Heart left ventricle (tissue), 13 donors: ENCODE measurements around the gene C20orf202.

Experiments used
- POLR2A ChIP-seq, 2 donors: fragments of 450-650 bp; IDR thresholded peaks; one replicate each; pipeline ENCODE4 v1.6.1; 2017; ENCODE audit warnings: antibody characterized with exemption in 2 of 2, mild to moderate bottlenecking in 2 of 2, moderate library complexity in 2 of 2
- TF ChIP-seq, protein P1 (sequence below), 12 donors: fragments of 200-600 bp; sonication (generic) in 4 of 12; IDR thresholded peaks; one replicate each; pipeline versions ENCODE4 v1.5.0 to v1.8.0; 2018 to 2022; ENCODE audit warnings: antibody characterized with exemption in 12 of 12, mild to moderate bottlenecking in 5 of 12
- donor health status: ischemic (EF 13 %, LVEDD 7.1; RV severe dilation, severe dysfunction).
- donor health status: DM: no; HTN: yes; CAD: no.
- donor health status: DM: no; HTN: no; CAD: no.
- donor health status: ischemic (EF 25% LVEDD 6.9; RV normal size, moderate dysfunction).
- donor health status: ischemic (EF 25% LVEDD 5.7; RV mildly dilated, moderate dysfunction).
- donor health status: ischemic (EF 35%, LVEDD 5.7; RV mildly dilated, moderate dysfunction).
- donor health status: nonischemic (EF 11% LVEDD 7.7; RV severe dilation, severe dysfunction).
- donor health status: DM: yes; HTN: yes; CAD: no.
- donor health status: PGD.
- donor health status: ischemic (EF 29% LVEDD 5.4; RV normal size, mild dysfunction).
- donor health status: nonischemic (EF 23%, LVEDD 6.1; RV moderate dilation, normal function).

DNA sequence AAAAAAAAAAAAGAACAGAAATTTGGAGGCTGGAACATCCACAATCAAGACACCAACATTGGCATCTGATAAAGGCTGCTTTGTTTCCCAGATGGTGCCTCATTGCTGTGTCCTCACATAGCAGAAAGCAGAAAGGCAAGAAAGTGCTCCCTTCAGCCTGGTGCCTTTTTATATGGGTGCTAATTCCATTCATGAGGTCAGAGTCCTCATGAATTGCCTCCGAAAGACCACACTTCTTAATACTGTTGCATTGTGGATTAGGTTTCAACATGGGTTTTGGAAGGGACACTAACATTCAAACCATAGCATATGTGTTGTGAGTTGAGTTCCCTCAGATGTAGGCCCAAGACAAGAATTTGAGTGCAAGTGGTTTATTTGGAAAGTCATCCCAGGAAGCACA, 8.0 kb upstream of the C20orf202 start:
- TF ChIP-seq, protein P1, sequence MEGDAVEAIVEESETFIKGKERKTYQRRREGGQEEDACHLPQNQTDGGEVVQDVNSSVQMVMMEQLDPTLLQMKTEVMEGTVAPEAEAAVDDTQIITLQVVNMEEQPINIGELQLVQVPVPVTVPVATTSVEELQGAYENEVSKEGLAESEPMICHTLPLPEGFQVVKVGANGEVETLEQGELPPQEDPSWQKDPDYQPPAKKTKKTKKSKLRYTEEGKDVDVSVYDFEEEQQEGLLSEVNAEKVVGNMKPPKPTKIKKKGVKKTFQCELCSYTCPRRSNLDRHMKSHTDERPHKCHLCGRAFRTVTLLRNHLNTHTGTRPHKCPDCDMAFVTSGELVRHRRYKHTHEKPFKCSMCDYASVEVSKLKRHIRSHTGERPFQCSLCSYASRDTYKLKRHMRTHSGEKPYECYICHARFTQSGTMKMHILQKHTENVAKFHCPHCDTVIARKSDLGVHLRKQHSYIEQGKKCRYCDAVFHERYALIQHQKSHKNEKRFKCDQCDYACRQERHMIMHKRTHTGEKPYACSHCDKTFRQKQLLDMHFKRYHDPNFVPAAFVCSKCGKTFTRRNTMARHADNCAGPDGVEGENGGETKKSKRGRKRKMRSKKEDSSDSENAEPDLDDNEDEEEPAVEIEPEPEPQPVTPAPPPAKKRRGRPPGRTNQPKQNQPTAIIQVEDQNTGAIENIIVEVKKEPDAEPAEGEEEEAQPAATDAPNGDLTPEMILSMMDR (IDR thresholded peaks at IDR 0.05) = no peak
- TF ChIP-seq POLR2A (IDR thresholded peaks at IDR 0.05) = no peak
